ENCODE data around the gene CLEC7A.

The CLEC7A gene

GRCh38 chr12:10067942-10068341, 62.1 kb downstream of the CLEC7A start:
- TF ChIP-seq CTCF (IDR thresholded peaks at IDR 0.05; ENCODE audit: borderline replicate concordance, control extremely low read depth, extremely low read depth, insufficient read depth, missing control alignments), result no peak
- DNase-seq (ENCODE audit: low spot score), result no peak
- in situ Hi-C loops (cut with MboI; ENCODE audit: low sequenced_read_pairs, unreplicated experiment), result no loop called here

GRCh38 chr12:10067264-10067663, 62.7 kb downstream of the CLEC7A start:
- TF ChIP-seq CTCF (IDR thresholded peaks at IDR 0.05; ENCODE audit: borderline replicate concordance, control extremely low read depth, extremely low read depth, insufficient read depth, missing control alignments), result no peak
- no peak for DNase-seq (ENCODE audit: low spot score)
- in situ Hi-C loops (cut with MboI; ENCODE audit: low sequenced_read_pairs, unreplicated experiment), result no loop called here
